Esophagus squamous epithelium (tissue), 4 donors: Measurements from ENCODE around the gene ASTN2.

Source experiments
- CTCF ChIP-seq, 6 experiments: fragments of 450-650 bp in 4 of 6; fragments of 200-600 bp in 2 of 6; sonication (generic) in 2 of 6; IDR thresholded peaks; one replicate each; pipeline ENCODE4 v1.5.1; 2016 to 2019; ENCODE audit warnings: antibody characterized with exemption in 6 of 6, mild to moderate bottlenecking in 4 of 6, moderate library complexity in 4 of 6
- POLR2A ChIP-seq, 4 donors: fragments of 450-650 bp; IDR thresholded peaks; one replicate each; pipeline ENCODE4 v1.6.1; 2017; ENCODE audit warnings: antibody characterized with exemption in 4 of 4, mild to moderate bottlenecking in 4 of 4, moderate library complexity in 3 of 4

- TF ChIP-seq CTCF (IDR thresholded peaks at IDR 0.05) = no peak
- no peak for TF ChIP-seq POLR2A (IDR thresholded peaks at IDR 0.05)
Measured at GRCh38 chr9:116715751-116716150, 699.1 kb downstream of the ASTN2 start.
